ENCODE data around the gene LSAMP. TPM values are rescaled to one million over a fixed set of nuclear protein-coding genes. Genes with fewer than 3 reads are reported as not detected.

Gene LSAMP
- total and polyA plus RNA-seq, 2 experiments from 2014 or later, result 2.0 to 2.9 TPM

DNA sequence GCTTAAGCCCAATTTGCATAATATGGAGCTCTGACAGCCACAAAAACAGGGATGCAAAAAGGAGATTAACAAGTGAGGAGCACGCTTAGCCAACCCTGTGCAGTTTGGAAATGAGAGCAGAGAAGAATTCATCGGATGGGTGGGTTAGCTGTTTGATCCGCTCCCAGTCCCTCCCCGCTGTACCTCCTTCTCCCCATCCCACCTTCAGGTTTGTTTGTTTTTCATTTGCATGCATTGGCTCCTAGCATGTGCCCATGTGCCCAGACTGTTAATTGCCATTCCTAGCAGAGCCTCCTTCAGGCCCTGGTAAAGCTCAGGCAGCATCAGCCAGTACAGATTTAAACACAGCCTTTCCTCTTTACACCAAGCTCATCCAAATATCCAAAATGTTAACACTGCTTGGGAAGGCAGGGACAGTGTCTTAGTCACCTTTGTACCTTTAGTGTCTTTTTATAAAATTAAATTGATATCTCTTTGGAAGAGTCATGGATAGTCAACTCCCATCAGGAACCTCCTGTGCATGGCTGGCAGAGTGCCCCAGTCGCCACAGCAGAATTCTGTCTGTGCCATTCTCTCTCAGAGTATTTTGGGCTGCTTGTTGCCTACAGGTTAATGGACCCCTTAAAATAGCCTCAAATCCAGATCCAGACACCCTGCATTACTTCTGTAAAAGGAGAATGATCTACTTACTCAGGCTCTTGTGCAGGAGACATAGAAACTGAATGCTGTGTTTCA, 244.2 kb downstream of the LSAMP start (continued):
- TF ChIP-seq NANOG (IDR thresholded peaks at IDR 0.05; ENCODE audit: borderline replicate concordance), result no peak
- no peak for TF ChIP-seq CREB1 (CRISPR knock-in tag; IDR thresholded peaks at IDR 0.05; ENCODE audit: low read depth)
- TF ChIP-seq ZNF462 (CRISPR knock-in tag; IDR thresholded peaks at IDR 0.05), result no peak
- no peak for TF ChIP-seq EZH2phosphoT487 (IDR thresholded peaks at IDR 0.05; ENCODE audit: unreplicated experiment)

DNA sequence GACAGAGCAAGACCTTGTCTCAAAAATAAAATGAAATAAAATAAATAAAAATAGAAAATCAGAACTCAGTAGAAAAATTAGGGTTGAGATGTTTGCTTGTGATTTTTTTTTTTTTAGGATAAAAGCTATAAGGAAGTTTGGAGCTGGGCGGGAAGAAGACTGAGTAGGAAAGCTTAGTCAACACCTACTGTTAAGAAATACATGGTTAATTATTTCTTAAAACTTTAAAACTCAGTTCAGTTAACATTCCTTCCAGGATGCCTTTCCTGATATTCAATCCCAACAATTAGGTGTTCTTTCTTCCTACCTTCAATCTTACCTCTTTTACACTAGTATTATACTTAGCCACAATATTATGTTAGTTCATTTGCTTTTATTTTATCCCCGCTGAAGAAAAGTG, 246.2 kb downstream of the LSAMP start:
- DNase-seq (ENCODE audit: low spot score) (no peak), ATAC-seq (no peak)
- no peaks in the 10 kb centered on the region for H3K79me2 ChIP-seq (replicated peaks; ENCODE audit: insufficient read depth)
- no peak overlapping the region for H3K4me2 ChIP-seq
- peaks cover 7% of the 10 kb centered on the region; the same call in 1 of the 2 replicates for H3K4me1 ChIP-seq (ENCODE audit: insufficient read depth)
- Mint-ChIP-seq H3K27me3 (ENCODE audit: insufficient read depth, low read depth, poor library complexity) (no peaks in the 10 kb centered on the region), H3K9me3 (no peaks in the 10 kb centered on the region), H3K4me3 (no peak overlapping the region), H3K4me1 (peaks cover 7% of the 10 kb centered on the region; the same call in 2 of the 3 replicates), H3K27ac (no peak overlapping the region), H3K36me3 (ENCODE audit: low read depth) (no peaks in the 10 kb centered on the region)
- no peaks in the 10 kb centered on the region for H3K27me3 ChIP-seq (ENCODE audit: insufficient read depth)
- no peak overlapping the region for H2AFZ ChIP-seq
- no peaks in the 10 kb centered on the region for H3K36me3 ChIP-seq (ENCODE audit: insufficient read depth)
- H3K27ac ChIP-seq (ENCODE audit: low read depth), result no peak overlapping the region
- no peaks in the 10 kb centered on the region for H4K20me1 ChIP-seq (replicated peaks; ENCODE audit: insufficient read depth)
- H3F3A ChIP-seq (replicated peaks; ENCODE audit: low read depth), result no peaks in the 10 kb centered on the region
- no peaks in the 10 kb centered on the region for H3K9me2 ChIP-seq (ENCODE audit: insufficient read depth)
- H3K4me3 ChIP-seq, result no peak overlapping the region
- TF ChIP-seq CREB1 (CRISPR knock-in tag; IDR thresholded peaks at IDR 0.05; ENCODE audit: low read depth) (no peak), ZNF462 (CRISPR knock-in tag; IDR thresholded peaks at IDR 0.05) (no peak), EZH2phosphoT487 (IDR thresholded peaks at IDR 0.05; ENCODE audit: unreplicated experiment) (no peak)
- TF ChIP-seq, protein P1, sequence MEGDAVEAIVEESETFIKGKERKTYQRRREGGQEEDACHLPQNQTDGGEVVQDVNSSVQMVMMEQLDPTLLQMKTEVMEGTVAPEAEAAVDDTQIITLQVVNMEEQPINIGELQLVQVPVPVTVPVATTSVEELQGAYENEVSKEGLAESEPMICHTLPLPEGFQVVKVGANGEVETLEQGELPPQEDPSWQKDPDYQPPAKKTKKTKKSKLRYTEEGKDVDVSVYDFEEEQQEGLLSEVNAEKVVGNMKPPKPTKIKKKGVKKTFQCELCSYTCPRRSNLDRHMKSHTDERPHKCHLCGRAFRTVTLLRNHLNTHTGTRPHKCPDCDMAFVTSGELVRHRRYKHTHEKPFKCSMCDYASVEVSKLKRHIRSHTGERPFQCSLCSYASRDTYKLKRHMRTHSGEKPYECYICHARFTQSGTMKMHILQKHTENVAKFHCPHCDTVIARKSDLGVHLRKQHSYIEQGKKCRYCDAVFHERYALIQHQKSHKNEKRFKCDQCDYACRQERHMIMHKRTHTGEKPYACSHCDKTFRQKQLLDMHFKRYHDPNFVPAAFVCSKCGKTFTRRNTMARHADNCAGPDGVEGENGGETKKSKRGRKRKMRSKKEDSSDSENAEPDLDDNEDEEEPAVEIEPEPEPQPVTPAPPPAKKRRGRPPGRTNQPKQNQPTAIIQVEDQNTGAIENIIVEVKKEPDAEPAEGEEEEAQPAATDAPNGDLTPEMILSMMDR (conservative IDR thresholded peaks at IDR 0.05; ENCODE audit: low read depth in 2 of 2), result no peak
